ENCODE measurements around the gene CBX3. TPM values are rescaled to one million over a fixed set of nuclear protein-coding genes. Genes with fewer than 3 reads are reported as not detected.
A peak's percentile ranks its signal among the peaks of the same experiment; 100 is the strongest.

CBX3 gene
- total RNA-seq, 2 donors from 2014 or later, result 102 to 135 TPM

DNA sequence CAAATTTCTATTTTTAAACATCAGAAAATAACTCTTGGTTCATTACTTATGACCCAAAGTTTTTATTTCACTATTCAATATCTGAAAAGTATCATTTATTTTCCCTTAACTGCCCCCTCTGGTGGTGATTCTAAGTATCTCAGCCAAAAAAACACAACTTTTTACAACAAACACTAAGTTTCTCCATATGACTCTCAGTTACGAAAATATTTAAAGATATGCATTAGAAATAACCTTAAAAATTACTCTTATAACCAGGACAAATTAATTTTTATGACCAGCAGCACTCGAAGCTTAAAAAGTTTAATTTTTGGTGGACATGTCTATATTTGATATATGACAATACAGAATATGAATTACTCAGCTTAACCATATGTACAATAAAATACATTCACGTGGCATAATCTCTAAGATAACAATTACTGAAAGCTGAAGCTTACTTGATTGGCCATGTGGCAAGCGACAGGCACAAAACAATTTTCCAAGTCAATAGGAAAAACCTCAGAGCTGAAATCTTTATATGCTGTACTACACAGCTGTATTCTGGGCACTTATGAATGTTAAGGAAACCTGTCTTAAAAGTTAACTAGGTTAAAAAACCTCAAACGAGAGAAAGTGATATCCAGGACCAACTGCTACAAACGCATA, 3.3 kb upstream of the CBX3 start:
- Histone ChIP-seq H3K36me3 (peaks cover 28% of the 10 kb centered on the region), H3K27me3 (no peaks in the 10 kb centered on the region), H3K27ac (peak overlapping the region; percentile 100), H3K4me3 (peak overlapping the region; percentile 90), H3K9ac (ENCODE audit: low read depth in 2 of 2, low read length in 2 of 2) (peak overlapping the region; percentile 45 to 99), H3K9me3 (no peaks in the 10 kb centered on the region), H3K4me1 (peaks cover 20% of the 10 kb centered on the region)
- DNase-seq, result peak; percentile 39
- peak; percentile 80 for TF ChIP-seq CTCF (IDR thresholded peaks at IDR 0.05)
- intact Hi-C loops (cut with DNase I), result loop anchor here (5.0 to 10.0 kb wide), 3 partner anchors 106 to 313 kb away; no protein-coding TSS in a partner anchor

DNA sequence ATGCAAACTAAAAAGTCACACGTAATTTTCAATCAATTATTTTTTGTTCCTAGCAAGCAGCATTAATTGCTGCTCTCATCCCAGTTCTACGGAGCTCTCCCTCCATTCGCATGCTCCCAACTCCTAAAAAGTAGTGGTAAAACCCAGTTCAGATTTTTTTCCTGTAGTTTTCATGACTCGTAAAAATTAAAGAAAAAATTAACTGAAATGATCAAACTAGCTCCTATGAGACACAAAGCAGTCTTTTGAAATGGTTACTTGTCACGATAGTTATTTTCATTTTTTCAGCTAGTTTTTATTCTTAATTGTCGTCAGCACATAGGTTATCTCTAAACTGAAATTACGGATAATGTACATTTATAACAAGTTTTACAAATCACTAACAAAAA, 2.8 kb upstream of the CBX3 start:
- Histone ChIP-seq H3K9ac (ENCODE audit: low read depth in 2 of 2, low read length in 2 of 2) (peak overlapping the region; percentile 45 to 99), H3K4me1 (peaks cover 15% of the 10 kb centered on the region)
- intact Hi-C loops (cut with DNase I), result loop anchor here (5.0 to 10.0 kb wide), 3 partner anchors 106 to 314 kb away; no protein-coding TSS in a partner anchor

DNA sequence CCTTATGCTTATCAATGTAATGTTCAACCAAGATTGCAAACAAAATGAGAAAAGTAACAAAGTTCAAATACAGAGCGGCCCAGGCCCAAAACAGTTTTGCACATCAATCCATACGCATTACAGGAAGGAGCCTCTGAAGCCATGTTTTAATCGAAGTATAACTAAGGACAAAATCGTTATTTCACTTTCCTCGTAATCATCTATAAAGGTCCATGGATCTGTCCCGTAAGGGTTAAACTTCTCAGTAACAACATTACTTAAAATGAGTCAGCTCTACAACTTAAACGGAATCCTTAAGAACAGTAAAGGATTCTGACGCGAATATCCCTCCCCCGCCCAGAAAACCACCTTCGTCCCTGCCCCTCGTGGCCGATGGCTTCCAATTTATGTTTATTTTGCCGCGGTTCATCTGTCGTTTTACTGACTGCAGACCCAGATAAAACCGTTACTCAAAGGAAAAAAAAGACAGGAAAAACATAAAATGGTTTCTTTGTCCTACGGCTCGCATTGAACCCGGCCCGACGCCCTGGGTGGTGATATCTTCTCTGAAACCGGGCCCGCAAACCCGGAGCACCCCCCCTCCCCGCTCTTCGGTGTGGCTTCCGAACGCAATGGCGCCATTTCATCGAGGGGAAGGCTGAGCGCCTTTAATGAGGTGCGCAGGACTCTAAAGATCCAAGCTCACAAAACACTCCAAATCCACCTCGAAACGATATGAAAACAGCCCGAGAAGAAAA, 2.1 kb upstream of the CBX3 start:
- intact Hi-C loops (cut with DNase I), result loop anchor here (5.0 to 10.0 kb wide), 3 partner anchors 107 to 315 kb away; no protein-coding TSS in a partner anchor

More for the DNA sequence above, 2.8 kb upstream of the CBX3 start:
- Histone ChIP-seq H3K27ac (peak overlapping the region; percentile 100), H3K9me3 (no peaks in the 10 kb centered on the region), H3K36me3 (peaks cover 25% of the 10 kb centered on the region), H3K27me3 (no peaks in the 10 kb centered on the region), H3K4me3 (peak overlapping the region; percentile 90)
- TF ChIP-seq CTCF (IDR thresholded peaks at IDR 0.05), result no peak
- DNase-seq, result no peak

GRCh38 chr7:26200038-26200443, 1.5 kb upstream of the CBX3 start:
- H3K4me1 ChIP-seq, result peaks cover 15% of the 10 kb centered on the region
- intact Hi-C loops (cut with DNase I), result no loop called here
- DNase-seq, result peak; percentile 82
- TF ChIP-seq CTCF (IDR thresholded peaks at IDR 0.05), result no peak
- no peaks in the 10 kb centered on the region for H3K9me3 ChIP-seq
- H3K9ac ChIP-seq (ENCODE audit: low read depth in 2 of 2, low read length in 2 of 2), result peak overlapping the region; percentile 98 to 99
- H3K27me3 ChIP-seq, result no peaks in the 10 kb centered on the region
- H3K36me3 ChIP-seq, result peaks cover 15% of the 10 kb centered on the region
- H3K27ac ChIP-seq, result peak overlapping the region; percentile 100
- peak overlapping the region; percentile 90 for H3K4me3 ChIP-seq

More for the DNA sequence above, 2.1 kb upstream of the CBX3 start:
- no peak for TF ChIP-seq CTCF (IDR thresholded peaks at IDR 0.05)
- Histone ChIP-seq H3K27ac (peak overlapping the region; percentile 100), H3K36me3 (peaks cover 18% of the 10 kb centered on the region), H3K4me1 (peaks cover 15% of the 10 kb centered on the region), H3K9me3 (no peaks in the 10 kb centered on the region), H3K9ac (ENCODE audit: low read depth in 2 of 2, low read length in 2 of 2) (peak overlapping the region; percentile 98 to 99), H3K27me3 (no peaks in the 10 kb centered on the region), H3K4me3 (peak overlapping the region; percentile 90)
- DNase-seq, result peak; percentile 67

DNA sequence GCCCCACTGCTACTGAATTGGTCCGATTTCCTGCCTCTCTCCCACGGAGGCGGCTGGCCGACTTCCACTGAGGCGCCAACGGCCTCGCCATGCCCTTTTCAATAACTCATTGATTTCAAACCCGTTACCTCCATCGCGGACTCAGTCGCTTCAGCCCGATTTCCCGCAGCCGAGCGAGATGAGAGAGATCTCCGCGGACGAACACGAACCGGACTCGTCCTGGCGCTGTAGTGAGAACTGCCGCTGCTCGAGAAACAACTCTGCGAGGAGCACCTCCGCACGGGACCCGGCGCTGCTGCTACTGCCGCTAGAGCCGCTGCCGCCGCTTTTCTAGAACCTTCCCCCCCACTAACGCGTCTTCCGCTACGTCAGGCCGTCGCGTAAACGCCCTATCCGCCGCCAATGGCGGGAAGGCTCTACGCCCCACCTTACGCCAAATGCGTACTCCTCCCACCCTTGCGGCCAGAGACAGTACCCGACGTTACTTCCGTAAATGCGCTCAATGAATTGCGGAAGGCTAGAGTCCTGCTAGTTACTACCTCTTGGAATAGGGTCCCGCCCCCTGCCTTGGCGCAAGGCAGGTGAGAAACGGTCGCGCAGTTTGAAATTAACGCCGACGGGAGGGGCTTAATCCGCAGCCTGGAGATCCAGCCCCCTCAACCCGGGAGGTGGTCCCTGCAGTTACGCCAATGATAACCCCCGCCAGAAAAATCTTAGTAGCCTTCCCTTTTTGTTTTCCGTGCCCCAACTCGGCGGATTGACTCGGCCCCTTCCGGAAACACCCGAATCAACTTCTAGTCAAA, 900 bp upstream of the CBX3 start, which contains the start of gene HNRNPA2B1:
Gene HNRNPA2B1 (minus strand): TSS at position 303 of the 803 bp plus-strand sequence. CDS start 169 bp downstream, at position 134.
- Histone ChIP-seq H3K9me3 (no peaks in the 10 kb centered on the region), H3K27ac (peak within 1 kb of the TSS; percentile 100), H3K9ac (ENCODE audit: low read depth in 2 of 2, low read length in 2 of 2) (peak within 1 kb of the TSS; percentile 99), H3K4me3 (peak within 1 kb of the TSS; percentile 90), H3K4me1 (peaks cover 9% of the 10 kb centered on the region), H3K36me3 (peaks cover 10% of the 10 kb centered on the region), H3K27me3 (no peaks in the 10 kb centered on the region)
- intact Hi-C loops (cut with DNase I), result no loop called here
- DNase-seq, result peak; percentile 98
- TF ChIP-seq CTCF (IDR thresholded peaks at IDR 0.05), result no peak

Data from colonic mucosa (tissue), 4 donors.